Measurements from ENCODE around the gene PELO. TPM values are rescaled to one million over a fixed set of nuclear protein-coding genes. Genes with fewer than 3 reads are reported as not detected.

The PELO gene
- total and polyA plus RNA-seq, 9 of the 15 experiments (the other 6 are each of a cell fraction or from before 2014, with no cell fraction given), result 5.8 to 14.6 (median 9.6) TPM

- no peak for TF ChIP-seq NR2C2 (CRISPR knock-in tag; IDR thresholded peaks at IDR 0.05)
- TF ChIP-seq NR2C2 (tag; IDR thresholded peaks at IDR 0.05), result peak; percentile 61; the same call in 1 of the 2 replicates
- TF ChIP-seq CBX3 (IDR thresholded peaks at IDR 0.05; ENCODE audit: borderline replicate concordance in 1 of 2, low read length in 2 of 2), result no peak
- TF ChIP-seq, protein P1, sequence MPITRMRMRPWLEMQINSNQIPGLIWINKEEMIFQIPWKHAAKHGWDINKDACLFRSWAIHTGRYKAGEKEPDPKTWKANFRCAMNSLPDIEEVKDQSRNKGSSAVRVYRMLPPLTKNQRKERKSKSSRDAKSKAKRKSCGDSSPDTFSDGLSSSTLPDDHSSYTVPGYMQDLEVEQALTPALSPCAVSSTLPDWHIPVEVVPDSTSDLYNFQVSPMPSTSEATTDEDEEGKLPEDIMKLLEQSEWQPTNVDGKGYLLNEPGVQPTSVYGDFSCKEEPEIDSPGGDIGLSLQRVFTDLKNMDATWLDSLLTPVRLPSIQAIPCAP (CRISPR knock-in tag; IDR thresholded peaks at IDR 0.05; ENCODE audit: borderline replicate concordance), result no peak
- TF ChIP-seq KHSRP (IDR thresholded peaks at IDR 0.05), result no peak
- TF ChIP-seq ASH1L (IDR thresholded peaks at IDR 0.05; ENCODE audit: borderline replicate concordance, low read depth, partially characterized antibody), result no peak
- no peak for TF ChIP-seq RFX7 (CRISPR knock-in tag; IDR thresholded peaks at IDR 0.05)
- peak; percentile 49 for TF ChIP-seq POU5F1 (IDR thresholded peaks at IDR 0.05; ENCODE audit: borderline replicate concordance, low read depth, low read length, partially characterized antibody)
- TF ChIP-seq ESRRB (CRISPR knock-in tag; IDR thresholded peaks at IDR 0.05; ENCODE audit: borderline replicate concordance), result no peak
- TF ChIP-seq ZNF695 (CRISPR knock-in tag; IDR thresholded peaks at IDR 0.05), result no peak
- TF ChIP-seq FOXA3 (CRISPR knock-in tag; conservative IDR thresholded peaks at IDR 0.05 in 1 of 2, IDR thresholded peaks at IDR 0.05 in 1 of 2), result no peak
- no peak for TF ChIP-seq ZKSCAN3 (CRISPR knock-in tag; IDR thresholded peaks at IDR 0.05)
- TF ChIP-seq CEBPZ (IDR thresholded peaks at IDR 0.05; ENCODE audit: borderline replicate concordance, low read depth, low read length), result no peak
- no peak for TF ChIP-seq NR4A1 (CRISPR knock-in tag; IDR thresholded peaks at IDR 0.05)
- no peak for TF ChIP-seq NR4A1 (tag; IDR thresholded peaks at IDR 0.05)
- TF ChIP-seq TGIF2 (CRISPR knock-in tag; IDR thresholded peaks at IDR 0.05), result no peak
- no peak for TF ChIP-seq ZNF3 (CRISPR knock-in tag; IDR thresholded peaks at IDR 0.05)
- TF ChIP-seq RERE (CRISPR knock-in tag; IDR thresholded peaks at IDR 0.05; ENCODE audit: borderline replicate concordance), result no peak
- TF ChIP-seq SMARCB1 (IDR thresholded peaks at IDR 0.05; ENCODE audit: insufficient read length, low read depth), result no peak
- TF ChIP-seq ZNF12 (CRISPR knock-in tag; IDR thresholded peaks at IDR 0.05), result no peak
These were observed 12.3 kb downstream of the PELO start (continued) for GRCh38 chr5:52799983-52800393.
